Measurements from ENCODE around the gene LRP2BP.
"Not testable (repeated sequence)": the region's sequence is repeated elsewhere in the genome, so short reads cannot be mapped to it uniquely, and the experiment has no call there.

LRP2BP gene

DNA sequence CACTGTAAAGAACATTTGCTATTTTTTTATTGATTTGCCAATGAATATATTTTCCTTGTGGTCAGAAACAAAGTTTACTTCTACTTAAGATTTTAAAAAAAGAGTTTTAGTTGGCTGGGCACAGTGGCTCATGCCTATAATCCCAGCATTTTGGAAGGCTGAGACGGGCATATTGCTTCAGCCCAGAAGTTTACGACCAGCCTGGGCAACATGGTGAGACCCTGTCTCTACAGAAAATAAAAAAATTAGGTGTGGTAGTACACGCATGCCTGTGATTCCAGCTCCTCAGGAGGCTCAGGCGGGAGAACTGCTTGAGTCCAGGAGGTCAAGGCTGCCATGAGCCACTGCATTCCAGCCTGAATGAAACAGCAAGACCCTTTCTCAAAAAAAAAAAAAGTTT, 36.8 kb downstream of the LRP2BP start:
- no peak for DNase-seq

DNA sequence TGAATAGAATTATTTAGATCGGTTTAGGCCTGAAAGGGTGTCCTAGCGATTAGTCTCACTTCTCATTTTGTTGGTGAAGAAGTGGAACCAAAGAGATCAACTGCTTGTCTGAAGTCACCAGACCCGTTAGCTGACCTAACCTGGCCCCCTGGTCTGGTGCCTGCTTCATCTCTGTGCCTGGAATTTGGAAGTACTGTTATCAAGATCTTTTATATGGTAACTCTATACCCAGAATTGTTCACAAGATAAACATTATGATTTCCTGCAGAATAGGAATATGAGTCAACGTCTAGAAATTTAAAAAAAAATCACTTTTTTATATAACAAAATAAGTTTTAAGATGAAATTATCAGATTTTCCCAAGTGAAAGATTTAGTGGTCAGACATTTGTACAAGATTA, 37.2 kb downstream of the LRP2BP start:
- DNase-seq, result no peak

DNA sequence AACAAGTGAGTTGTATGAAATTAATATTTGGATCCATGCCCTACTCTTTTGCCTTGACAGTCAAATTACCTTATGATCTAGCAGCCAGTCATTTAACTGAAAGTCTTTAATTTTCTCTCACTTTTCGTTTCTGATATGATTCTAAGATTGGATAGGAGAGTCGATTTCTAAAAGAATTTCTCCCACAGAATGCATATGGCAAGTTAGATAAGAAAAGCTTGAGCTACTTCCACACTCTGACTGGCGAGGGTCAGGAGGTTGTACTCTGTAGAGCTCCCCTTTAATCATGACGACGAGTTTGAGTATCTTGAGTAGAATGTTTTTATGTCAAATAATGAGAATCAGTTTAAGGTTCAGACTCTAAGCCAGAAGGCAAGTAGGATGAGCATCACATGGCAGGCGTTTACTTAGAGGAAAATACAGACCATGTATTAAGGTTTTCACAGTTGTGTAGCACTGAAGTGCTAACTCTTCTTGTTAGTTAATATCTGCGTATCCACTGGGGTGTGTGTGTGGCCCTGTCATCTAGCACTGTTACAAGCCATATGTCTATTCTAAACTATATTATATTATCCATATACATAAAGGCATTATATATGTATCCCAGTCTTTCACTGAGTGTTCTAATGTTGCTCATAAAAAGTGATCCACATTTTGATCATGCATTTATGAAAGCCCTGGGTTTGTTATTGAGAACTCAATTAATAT, 37.8 kb downstream of the LRP2BP start:
- no peak for DNase-seq

DNA sequence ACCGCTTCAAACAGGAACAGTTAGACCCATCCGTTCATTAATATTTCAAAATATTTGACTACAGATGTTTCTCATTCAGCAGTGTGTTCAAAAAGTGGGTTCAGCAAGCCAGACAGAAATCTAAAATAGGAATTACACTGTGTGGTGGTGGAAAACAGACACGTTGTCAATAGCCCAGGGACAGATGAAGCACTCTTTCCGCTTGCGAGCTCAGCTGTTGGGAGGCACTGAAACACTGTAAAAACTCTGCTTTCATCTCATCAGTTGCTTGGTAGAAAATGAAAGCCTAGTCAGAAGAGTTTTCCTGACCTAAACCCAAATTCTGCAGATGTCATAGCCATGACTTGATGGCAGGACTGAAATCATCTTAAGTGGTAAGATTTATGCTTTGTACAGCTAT, 38.5 kb downstream of the LRP2BP start:
- DNase-seq, result no peak

DNA sequence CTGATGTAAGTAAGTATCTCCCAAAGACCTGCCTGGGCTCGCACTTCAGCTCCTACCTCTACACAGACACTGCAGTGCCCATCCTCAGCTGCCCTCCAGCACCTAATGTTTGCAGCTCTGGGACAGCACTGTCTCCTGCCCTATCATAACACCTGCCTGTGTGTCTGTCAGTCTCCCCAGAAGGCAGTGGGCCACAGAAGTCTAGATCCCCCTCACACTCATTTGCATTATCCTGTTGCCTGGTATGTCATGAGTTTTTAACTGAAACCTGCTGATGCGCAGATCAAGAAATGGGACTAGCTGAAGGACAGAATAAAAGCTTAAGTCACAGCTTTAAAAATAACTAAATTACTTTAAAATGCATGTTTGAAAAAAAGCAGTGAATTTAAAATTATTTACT, 43.0 kb downstream of the LRP2BP start:
- DNase-seq, result no peak

DNA sequence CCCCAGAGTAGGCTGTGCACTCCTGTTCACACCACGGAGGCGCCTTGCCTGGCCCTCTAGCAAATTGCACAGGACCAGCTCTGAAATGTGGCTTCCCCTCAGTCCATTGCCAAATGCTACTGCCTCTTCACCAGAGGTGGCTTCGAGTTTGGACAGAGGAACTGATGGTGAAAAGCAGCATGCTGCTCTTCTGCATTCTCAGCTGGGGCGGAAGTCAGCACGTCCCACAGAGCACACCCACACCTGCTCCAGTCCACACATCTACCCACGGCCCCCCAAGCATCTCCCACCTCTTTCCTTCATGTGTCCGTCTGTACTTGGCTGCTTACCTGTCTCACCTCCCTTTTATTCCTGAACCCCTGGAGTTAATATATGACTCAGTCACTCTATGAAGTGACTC, 43.5 kb downstream of the LRP2BP start:
- DNase-seq, result no peak

DNA sequence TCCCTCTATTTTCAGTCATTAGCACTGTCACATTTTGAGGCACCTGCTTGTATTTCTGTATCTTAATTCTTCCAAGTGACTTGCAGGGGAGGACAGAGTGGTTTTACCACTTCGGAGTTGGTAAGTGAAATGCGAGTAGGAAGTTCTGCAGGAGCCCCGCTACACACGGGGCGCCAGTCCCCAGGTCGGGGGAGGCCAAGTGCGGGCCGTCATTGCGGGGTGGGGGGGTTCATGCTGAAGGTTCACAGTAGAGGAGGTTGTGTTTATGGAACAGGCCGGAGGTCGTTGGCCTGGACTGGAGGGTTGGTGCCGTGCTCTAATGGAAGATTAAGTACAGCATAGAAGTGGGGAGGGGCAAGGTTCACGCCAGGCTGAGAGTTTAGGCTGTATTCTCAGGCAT, 44.0 kb downstream of the LRP2BP start:
- no peak for DNase-seq

DNA sequence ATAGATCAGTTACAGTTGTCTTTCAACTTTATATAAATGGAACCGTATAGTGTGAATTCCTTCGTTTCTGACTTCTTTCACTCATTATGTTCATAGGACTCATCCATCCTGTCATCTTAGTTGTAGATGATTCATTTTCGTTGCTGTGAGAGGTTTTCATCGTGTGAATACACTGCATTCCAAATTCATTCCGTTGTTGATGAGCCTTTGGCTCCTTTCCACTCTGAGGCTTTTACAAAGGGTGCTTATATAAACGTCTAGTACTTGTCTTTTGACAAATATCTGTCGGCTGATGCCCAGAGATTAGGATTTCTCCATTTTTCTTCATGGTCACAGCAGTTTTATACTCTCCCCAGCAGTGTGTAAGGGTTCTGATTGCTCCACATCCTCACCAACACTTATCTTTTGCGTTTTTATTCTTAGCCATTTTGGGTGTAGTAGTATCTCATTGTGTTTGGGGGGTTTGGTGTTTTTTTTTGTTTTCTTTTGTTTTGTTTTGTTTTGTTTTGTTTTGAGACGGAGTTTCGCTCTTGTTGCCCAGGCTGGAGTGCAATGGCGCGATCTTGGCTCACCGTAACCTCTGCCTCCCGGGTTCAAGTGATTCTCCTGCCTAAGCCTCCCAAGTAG, 48.6 kb downstream of the LRP2BP start:
- no peak for DNase-seq

DNA sequence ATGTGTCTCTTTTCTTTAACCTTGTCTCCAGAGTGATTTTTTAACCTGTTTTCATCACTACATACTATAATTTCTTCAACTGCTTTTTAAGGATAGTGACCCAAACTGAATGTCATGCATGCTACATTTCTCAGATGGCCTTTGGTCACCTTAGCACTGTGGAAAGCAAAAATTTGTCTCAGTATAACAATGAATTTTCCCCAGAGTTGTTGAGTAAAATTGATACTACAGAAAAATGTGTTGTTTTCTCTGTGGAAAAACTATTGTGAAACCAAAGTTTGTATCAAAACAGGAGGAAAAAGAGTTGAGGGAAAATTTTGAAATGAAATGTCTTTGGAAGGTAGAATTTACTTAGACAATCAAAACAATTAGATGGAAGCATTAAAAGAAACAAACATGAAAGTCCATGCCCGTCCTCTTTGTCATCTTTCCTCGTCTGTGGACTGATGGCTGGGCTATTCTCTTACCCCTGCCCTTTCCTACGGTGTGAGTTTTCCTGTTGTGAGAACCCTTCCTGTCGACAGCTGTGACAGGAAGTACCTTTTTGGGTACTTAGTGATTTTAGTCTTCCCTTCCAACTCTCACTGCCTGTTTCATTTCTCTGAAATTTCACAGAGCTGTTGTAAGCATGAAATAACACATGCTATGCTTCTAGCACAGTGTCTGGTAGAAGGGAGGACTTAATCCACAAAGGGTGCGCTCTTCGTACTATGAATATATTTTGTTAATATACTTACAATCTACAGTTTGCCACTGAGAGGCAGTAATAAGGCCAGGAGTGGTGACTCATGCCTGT, 50.8 kb downstream of the LRP2BP start:
- no peak for DNase-seq

DNA sequence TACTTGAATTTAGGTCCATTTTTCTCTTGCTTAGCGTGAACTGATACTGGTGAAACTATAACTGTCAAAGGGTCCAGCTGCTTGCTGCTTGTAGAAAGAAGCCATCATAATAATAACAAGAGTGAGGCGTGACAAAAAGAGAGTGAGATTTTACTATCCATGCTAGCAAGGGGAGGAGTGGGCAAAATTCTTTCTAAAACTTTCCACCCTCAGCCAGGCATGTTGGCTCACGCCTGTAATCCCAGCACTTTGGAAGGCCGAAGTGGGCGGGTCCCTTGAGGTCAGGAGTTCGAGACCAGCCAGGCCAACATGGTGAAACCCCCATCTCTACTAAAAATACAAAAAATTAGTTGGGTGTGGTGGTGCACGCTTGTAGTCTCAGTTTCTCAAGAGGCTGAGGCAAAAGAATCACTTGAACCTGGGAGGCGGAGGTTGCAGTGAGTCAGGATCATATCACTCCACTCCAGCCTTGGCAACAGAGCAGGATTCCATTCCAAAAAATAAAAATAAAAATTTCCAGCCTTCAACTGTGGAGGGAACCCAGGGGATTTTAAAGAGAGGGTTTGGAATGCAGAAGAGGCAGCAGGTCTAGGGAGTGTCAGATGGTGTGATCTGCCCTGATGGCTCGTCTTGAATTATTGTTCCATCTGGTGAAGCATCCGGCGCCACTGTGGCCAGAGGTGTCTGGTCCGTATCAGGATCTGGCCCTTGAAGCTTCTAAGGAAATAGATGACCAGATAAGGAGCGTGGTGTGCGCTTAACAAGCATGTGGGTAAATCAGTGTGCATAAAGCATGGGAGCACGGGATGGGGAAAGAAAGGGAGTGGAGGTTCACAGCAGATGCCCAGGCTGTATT, 51.8 kb downstream of the LRP2BP start:
- no peak for DNase-seq

DNA sequence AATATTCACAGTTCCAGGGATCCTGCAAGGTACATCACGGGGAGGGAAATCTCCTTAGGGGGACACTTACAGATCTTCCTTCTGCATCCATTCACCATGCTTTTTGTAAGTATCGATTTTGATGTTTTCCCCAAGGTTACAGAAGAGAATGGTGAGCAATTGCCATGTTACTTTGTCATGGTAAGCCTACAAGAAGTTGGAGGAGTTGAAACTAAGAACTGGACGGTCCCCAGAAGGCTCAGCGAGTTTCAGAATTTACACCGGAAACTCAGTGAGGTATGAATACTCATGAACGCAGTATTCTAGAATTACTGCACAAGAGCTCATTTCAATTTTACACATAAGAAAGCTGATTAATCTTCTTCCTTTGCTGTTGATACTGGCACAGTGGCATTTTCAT, 53.9 kb downstream of the LRP2BP start:
- DNase-seq, result no peak

DNA sequence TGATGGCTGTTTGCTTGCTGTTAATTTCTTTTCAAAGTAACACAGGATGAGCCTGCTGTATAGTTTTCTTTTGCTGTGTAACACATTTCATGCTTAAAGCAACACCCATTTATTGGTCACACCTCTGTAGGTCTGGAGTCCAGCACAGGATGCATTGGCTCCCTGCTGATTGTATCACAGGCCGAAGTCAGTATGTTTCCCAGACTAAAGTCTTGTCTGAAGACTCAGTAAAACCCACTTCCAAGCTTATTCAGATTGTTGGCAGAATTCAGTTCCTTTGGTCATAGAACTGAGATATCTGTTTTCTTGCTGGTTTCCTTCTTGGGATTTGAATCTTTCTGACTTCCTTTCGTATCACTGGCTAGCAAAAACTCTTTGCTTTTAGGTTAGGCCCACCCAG, 54.3 kb downstream of the LRP2BP start:
- DNase-seq, result no peak

DNA sequence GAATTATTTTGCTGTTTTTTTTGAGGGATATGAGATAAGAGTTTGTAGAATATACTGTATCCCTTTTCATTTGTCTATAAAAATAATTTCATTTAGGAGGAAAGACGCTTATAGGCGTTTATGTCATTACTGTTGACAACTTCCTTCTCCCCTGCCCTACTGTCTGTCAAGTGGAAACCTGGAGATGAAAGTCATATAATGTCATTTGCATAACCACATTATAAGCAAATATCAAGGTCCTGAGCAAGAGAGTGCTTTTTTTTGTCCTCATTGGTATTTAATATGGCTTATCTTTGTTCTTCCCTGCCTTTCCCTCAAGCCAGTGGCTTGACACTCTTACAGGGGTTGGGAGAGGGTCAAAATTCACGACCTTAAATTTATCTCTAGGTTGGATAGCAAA, 55.8 kb downstream of the LRP2BP start:
- DNase-seq, result no peak

DNA sequence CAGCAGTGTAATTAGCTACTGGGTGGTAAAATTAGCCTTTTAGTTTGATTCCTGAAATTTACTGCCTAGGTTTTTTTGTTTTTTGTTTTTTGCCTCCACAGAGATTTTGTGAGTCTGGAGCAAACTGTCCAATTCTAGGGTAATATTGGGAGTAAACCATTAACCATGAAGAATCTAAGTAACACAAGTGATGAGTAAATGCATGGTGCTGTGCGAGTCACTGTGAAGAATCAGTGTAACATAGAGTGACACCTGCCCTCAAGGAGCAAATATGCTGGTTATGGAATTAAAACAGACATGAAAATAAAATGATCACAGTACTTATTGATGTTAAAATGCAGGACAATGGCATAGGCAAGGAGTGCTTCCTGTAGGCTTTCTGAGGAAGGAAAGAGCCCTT, 60.1 kb downstream of the LRP2BP start:
- no peak for DNase-seq

DNA sequence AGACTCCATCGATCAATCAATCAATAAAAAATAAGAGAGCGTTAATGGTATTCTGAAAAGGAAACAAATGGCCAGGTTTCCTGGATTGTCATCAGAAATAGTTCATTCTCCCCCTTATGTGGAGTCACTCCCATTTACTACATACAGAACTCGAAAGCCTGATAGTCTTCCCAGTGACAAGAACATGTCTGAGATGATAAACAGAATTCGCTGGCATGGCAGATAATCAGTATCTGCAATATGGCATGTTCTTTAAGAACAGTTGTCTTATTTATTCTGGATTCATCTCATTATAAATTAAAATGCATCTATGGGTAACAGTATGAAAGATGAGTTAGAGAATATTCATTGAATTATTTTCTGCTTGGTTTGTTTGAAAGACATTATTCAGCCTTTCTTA, 61.4 kb downstream of the LRP2BP start:
- DNase-seq, result no peak

DNA sequence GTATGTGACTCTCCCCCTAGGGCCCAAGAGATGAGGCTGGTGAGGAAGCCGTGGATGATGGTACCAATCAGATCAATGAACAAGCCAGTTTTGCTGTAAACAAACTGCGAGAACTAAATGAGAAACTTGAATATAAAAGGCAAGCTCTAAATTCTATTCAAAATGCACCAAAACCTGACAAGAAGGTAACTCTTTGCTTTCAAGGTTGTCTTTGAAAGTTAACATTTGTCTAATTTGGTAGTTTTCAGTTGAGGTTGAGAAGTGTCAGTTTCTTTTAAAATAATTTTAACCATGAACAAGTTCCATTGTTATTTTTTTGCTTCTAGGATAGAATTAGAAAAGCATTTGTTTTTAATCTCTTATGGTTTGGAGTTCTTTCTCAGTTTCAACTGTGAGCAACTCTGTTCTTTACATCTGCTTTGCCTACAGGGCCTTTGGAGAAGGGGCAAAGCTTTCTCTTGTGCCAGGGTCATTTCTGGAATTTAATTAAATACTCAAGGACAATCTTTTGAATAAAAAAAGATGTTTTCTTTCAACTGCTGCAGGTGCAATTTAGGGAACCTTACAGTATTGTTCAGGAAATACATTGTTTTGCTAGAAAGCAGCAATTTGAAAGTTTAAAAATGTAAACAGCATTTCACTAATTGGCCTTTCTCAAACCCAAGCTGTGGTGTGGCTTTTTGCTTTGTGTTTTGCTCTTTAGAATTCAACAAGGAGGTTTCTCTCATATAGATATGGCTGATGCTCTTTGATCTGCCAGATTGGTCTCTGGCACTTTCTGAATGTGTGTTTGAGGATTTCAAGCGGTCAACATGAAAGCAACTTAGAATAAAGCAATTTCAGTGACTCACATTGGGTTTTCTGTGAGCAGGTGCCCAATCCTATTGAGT, 62.9 kb downstream of the LRP2BP start:
- no peak for DNase-seq

DNA sequence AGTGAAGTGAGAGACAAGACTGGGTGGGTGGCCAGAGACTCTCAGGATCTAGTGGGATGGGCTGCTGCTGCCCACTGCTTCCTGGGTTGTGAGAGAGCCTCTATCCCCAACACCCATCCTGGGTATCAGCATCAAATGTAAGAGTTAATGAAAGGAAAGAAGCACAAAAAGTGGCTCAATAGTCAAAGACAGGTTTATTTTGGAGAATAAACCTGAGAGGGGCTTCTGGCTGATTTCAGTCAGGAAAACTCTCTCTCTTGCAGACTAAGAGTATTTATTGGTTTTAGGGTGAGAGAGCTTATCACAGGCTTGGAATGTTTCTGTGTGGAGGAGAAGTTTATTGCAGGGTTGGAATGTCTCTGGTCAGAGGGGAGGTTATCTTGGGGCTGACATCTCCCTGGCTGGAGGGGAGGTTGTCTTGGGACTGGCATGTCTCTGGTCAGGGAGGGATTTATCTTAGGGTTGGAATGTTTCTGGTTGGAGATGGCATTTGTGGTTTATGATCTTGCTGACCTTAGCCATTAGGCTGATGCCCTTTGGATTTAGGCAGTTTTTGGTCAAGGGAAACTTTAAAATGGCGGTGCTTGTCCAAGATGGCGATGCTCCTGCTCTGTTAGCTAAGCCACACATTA, 65.7 kb downstream of the LRP2BP start:
- DNase-seq, result not testable (repeated sequence)

DNA sequence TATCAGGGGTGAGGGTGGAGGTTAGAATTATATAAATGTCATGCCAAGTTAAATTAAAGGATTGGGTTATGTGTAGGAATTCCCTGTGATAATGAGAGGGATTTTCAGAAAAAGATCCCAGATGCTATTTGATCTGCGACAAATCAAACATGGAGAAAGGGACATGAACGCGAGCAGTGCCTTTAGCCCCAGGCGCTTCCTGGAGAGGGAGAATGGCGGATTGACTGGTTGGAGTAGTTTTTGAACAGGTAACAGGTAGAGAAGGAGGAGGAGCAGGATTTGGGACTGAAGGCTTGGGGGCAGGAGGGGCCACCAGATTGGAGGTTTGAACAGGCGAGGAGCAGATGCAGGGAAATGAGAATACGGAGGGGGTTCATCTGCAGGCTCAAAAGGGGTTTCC, 67.1 kb downstream of the LRP2BP start:
- no peak for DNase-seq

DNA sequence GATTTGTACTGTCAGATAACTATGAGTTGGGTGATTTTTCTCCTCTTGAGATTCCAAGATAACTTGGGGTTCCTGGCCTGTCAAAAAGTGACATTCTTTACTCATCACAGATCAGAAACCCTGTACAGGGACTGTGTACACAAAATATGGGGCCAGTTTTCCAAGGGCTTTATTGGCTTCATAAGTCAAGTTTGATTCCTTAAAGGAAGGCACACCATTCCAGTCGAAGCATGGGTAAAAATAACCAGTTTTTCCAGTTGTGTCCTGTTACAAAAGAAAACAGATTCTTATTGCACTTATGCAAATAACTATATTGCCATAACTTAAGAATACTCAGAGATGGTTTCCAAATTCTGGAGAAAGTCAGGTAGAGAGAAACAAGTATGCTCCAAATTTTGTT, 70.0 kb downstream of the LRP2BP start:
- not testable (repeated sequence) for DNase-seq

DNA sequence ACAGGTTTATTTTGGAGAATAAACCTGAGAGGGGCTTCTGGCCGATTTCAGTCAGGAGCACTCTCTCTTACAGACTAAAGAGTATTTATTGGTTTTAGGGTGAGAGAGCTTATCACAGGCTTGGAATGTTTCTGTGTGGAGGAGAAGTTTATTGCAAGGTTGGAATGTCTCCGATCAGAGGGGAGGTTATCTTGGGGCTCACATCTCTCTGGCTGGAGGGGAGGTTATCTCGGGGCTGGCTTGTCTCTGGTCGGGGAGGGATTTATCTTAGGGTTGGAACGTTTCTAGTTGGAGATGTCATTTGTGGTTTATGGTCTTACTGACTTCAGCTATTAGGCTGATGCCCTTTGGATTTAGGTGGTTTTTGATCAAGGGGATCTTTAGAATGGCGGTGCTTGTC, 71.4 kb downstream of the LRP2BP start:
- not testable (repeated sequence) for DNase-seq

DNA sequence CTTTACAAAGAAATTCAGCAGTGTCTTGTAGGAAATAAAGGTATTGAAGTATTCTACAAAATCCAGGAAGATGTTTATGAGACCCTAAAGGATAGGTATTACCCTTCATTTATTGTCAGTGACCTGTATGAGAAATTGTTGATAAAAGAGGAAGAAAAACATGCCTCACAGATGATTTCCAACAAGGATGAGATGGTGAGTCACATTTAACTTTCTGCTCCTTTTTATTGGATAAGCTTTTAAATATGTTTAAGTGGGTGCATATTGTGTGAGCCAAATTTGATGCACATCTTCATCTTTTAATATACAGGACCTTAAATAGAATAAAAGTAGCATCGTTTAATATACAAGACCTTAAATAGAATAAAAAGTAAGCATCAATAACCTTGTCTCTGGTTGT, 72.1 kb downstream of the LRP2BP start:
- DNase-seq, result no peak

DNA sequence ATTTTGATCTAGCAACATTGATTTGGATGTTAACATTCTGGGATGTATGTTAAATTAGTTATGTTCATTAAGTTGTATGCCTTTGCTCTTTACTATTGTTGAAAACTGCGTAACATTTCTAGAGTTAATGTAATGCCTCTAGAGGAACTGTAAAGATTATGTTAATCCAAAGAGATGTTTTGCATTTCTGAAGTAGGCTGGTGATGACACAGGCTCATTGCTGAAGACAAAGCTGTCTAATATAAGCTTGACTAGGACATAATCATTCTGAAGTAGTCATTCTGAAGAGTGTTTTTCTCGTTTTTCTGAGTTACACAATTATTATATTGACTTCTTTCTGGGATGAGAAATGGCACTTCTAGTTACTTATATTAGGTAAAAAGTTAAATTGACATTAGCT, 72.9 kb downstream of the LRP2BP start:
- no peak for DNase-seq
